MM.1S (cell line): Measurements from ENCODE around the gene ABCC4.

Source experiments
- EZH2 ChIP-seq: fragments of 300-600 bp; sonication (generic); optimal IDR thresholded peaks from 2 replicates; pipeline ENCODE3; 2017; ENCODE audit warnings: low read depth, mild to moderate bottlenecking, antibody characterized with exemption, low read length, mixed read lengths
- EZH2phosphoT487 ChIP-seq: fragments of 300-600 bp; sonication (generic); IDR thresholded peaks from 2 replicates; pipeline ENCODE4 v1.6.1; 2018; ENCODE audit warnings: antibody characterized with exemption, low read length
- TF ChIP-seq, protein P1 (sequence below): fragments of 300-600 bp; sonication (generic); IDR thresholded peaks from 2 replicates; pipeline ENCODE4 v1.5.1; 2016; ENCODE audit warnings: antibody characterized with exemption, low read length, mixed read lengths

DNA sequence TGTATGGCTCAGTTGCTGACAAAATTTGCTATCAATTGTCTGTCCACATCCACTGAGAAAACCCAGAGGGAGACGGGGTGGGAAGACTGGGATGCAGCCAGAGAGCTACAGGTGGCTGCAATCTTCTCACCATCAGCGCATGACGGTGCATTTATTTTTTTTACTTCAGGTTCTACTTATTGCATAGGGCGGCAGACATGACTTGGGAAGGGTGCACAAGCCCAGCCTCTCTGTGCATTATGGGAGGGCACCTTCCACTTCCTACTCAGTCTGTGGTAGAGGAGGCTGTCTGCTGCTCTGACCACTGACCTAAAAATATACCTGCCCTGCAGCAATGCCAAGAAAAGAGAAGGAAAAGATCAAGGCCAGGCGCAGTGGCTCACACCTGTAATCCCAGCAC, 73.1 kb downstream of the ABCC4 start:
- TF ChIP-seq, protein P1, sequence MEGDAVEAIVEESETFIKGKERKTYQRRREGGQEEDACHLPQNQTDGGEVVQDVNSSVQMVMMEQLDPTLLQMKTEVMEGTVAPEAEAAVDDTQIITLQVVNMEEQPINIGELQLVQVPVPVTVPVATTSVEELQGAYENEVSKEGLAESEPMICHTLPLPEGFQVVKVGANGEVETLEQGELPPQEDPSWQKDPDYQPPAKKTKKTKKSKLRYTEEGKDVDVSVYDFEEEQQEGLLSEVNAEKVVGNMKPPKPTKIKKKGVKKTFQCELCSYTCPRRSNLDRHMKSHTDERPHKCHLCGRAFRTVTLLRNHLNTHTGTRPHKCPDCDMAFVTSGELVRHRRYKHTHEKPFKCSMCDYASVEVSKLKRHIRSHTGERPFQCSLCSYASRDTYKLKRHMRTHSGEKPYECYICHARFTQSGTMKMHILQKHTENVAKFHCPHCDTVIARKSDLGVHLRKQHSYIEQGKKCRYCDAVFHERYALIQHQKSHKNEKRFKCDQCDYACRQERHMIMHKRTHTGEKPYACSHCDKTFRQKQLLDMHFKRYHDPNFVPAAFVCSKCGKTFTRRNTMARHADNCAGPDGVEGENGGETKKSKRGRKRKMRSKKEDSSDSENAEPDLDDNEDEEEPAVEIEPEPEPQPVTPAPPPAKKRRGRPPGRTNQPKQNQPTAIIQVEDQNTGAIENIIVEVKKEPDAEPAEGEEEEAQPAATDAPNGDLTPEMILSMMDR: no peak
- TF ChIP-seq EZH2: no peak
- TF ChIP-seq EZH2phosphoT487: no peak
